Stimulated activated CD4-positive, alpha-beta T cell treated with anti-CD3 and anti-CD28 coated beads, Interleukin-15, amount 100 ng/mL, for 24 hours (primary cell): ENCODE measurements around the gene KCNE4.

Experiments
- DNase-seq: peaks from one replicate; pipeline ENCODE4 v3.0.0-alpha.2; 2020

KCNE4 gene

DNA sequence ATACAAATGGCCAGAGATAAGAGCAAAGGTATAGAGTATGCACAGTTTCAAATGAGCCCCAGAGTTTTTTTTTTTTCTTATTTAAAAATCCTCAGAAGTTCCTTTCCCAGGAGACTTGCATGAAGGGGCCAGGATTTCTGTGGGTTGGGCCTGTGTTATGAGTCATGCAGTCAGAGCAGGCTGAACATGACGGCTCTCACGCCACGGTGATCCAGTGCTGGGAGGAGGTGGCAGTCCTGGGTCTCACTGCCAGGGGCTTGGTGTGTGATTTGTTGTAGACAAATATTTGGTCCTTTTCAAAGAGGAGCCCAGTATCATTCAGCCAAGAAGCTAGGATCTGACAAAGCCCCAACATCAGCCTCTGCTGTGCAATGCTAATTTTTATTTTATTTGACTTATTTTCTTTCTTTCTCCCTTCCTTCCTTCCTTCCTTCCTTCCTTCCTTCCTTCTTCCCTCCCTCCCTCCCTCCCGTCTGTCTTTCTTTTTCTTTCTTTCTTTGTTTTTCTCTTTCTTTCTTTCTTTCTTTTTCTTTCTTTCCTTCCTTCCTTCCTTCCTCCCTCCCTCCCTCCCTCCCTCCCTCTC, 10.4 kb upstream of the KCNE4 start:
- DNase-seq: no peak

- no peak for DNase-seq
Observed at GRCh38 chr2:223042284-223042683, 9.7 kb upstream of the KCNE4 start.

- no peak for DNase-seq
Observed at GRCh38 chr2:223042704-223043118, 9.3 kb upstream of the KCNE4 start.

GRCh38 chr2:223043164-223043941, 8.6 kb upstream of the KCNE4 start:
- DNase-seq: no peak

DNA sequence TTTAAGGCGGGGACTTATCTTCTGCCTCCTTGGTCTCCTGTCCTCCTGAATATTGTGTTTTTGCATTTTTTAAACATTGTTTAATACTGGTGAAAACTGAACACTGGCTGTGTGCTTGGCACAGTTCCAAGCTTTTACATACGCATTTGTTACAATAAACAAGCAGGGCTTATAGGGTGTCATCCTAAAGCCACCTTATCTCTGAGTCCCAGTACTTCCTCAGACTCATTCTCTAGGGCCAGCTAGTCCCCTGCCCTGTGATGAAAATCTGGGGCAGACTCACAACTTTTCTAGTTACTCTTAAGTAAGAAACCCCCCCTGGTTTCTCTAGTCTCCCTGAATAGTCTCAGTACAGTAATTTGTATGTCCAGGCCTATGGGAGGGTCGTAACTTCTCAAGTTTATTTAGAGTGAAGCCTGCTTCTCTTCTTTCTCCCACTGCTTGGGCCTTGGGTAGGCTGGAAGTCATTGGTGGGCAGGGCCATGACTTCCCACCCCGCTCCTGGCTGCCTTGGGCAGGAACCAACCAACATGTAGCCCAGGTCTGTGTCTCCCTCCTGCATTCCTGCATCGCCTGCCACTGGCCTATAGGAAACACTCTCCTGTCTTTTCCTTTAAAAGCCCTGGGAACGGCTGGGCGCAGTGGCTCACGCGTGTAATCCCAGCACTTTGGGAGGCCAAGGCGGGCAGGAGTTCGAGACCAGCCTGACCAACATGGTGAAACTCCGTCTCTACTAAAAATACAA, 7.7 kb upstream of the KCNE4 start:
- no peak for DNase-seq

DNA sequence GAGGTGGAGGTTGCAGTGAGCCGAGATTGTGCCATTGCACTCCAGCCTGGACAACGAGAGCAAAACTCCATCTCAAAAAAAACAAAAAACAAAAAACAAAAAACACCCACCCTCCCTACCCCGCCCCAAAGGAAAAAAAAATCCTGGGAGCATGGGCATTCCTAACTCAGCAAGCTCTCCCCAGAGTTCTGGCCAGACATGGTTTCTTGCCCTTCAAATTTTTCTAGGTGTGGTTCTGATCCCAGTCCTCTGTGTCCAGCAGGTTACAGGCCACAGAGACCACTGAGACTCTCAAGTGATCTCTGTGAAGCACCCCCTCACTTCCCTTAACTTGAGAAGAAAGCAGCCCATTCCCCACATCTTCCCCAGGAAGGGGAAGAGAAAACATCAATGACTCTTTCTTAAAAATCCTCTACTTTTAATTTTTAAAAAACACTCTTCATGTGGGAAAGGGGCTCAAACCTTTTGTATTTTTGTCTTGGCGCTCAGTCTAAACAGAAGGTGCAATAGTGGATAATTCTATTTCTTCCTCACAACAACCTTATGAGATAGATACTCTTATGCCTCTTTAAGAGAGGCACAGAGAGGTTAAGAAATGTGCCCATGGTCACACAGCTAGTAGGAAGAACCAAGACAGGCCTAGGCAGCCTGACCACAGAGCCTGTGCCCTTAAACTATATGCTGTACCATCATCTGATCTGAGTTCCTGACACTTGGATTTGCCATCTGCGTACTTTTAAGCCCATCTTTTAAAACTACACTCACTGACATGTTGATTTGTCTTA, 6.9 kb upstream of the KCNE4 start:
- no peak for DNase-seq

GRCh38 chr2:223046470-223047040, 5.4 kb upstream of the KCNE4 start:
- DNase-seq: no peak

- DNase-seq: no peak
Observed at GRCh38 chr2:223047260-223047761, 4.7 kb upstream of the KCNE4 start.

- no peak for DNase-seq
Observed at GRCh38 chr2:223048519-223048918, 3.5 kb upstream of the KCNE4 start.

DNA sequence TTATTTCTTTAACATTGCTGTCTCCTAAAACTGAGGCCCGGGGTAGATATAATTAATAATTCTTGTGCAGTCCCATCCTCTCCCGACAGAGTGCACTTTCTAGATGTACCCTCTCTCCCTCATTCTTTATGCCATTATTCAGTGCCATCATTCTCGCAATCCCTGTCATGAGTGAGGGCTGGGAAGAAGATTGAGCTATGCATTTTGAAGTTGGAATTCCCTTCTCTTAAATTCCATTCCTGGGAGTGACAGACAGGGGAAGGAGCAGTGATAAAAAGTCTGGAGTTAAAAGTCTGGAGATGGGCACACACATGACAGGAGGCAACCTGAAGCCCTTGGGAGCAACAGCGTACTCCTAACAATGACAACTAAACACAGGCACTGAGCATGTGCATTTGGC, 2.6 kb upstream of the KCNE4 start:
- DNase-seq: no peak

DNA sequence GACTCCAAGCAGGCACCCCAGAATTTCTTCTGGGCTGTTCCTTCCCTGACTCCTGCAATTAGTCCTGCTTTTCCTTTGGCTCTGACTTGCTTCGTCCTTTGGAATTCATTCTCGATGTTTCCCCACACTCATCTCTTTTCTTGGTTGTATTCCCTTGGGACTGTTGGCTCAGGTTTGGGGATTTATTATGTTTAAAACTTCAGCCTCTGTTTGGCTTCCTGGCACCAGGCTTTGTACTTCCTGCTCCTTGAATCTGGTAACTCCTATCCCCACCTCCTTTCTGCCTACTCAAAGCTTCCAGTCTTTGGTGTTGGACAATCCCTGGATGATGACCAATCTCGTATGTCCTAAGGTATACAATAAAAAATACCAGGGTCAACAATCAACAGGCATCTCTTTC, 1.8 kb upstream of the KCNE4 start:
- DNase-seq: no peak

DNA sequence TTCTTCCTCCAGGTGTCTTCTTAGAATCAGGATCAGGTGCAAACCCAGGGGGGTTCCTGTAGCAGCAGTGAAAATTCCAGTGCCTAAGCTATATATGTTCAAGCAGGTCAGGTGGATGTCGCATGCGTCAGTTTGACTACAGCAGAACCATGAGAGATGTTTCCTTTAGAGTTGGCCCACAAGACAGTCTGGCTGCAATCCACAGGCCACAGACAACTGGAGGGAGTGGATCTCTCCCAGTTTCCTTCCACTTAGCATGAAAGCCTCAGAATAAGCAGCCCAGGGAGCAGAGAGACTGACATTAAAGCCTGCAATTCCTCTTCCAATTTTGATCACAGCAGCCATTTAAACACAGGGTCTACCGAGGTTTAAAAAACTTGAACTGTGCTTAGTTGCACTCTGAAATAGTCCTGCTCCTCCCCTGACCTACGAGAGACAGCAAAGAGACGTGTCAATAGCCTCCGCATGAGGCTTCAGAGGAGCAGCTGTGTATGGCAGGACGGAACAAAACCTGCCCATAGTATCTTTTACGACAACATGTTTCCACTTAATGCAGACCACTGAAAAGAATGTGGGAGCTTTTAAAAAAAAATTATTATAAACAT, 988 bp upstream of the KCNE4 start:
- no peak for DNase-seq

DNA sequence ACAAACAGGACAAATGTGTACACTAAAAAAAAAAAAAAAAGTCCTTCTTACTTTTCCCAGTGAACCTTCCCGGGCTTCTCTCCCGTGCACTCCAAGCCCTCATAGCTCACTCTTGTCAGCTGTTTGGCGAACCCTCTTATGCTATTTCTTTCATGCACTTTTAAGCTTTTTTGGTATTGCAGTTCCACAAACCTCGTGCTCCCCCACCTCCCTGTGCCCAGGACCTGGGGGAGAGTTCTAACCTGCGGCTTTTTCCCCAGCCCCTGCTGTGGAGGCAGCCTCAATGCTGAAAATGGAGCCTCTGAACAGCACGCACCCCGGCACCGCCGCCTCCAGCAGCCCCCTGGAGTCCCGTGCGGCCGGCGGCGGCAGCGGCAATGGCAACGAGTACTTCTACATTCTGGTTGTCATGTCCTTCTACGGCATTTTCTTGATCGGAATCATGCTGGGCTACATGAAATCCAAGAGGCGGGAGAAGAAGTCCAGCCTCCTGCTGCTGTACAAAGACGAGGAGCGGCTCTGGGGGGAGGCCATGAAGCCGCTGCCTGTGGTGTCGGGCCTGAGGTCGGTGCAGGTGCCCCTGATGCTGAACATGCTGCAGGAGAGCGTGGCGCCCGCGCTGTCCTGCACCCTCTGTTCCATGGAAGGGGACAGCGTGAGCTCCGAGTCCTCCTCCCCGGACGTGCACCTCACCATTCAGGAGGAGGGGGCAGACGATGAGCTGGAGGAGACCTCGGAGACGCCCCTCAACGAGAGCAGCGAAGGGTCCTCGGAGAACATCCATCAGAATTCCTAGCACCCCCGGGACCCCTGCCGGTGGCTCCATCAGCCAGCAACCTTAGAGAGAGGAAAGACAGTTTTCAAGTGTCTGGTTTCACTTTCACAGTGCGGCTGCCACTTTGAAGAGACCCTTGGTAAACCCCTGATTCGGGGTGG, 826 bp downstream of the KCNE4 start:
- DNase-seq: no peak

DNA sequence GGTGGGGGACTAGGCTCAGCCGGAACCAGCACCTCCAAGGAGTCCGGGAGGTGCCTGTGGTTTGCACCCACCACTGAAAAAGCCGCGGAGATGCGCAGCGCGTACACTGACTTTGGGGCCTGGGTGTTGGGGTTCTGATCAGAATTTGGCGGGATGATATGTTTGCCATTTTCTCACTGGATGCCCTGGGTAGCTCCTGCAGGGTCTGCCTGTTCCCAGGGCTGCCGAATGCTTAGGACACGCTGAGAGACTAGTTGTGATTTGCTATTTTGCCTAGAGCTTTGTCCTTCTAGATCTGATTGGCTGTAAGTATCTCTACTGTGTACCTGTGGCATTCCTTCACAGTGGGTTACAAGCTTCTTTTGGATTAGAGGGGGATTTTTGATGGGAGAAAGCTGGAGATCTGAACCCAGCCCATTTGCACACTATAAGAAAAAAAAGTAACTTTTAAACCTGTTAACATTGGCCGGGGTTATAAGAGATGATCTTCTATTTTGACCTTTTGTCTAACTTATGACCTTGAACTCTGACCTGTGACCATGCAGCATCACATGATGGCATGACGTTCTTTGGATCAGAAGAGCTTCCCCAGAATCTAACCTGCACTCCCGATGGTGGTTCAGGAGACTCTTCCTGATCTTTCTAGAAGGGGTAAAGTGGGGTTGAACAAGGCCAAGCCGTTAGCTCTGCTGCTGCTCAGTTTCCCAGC, 1.6 kb downstream of the KCNE4 start:
- no peak for DNase-seq

DNA sequence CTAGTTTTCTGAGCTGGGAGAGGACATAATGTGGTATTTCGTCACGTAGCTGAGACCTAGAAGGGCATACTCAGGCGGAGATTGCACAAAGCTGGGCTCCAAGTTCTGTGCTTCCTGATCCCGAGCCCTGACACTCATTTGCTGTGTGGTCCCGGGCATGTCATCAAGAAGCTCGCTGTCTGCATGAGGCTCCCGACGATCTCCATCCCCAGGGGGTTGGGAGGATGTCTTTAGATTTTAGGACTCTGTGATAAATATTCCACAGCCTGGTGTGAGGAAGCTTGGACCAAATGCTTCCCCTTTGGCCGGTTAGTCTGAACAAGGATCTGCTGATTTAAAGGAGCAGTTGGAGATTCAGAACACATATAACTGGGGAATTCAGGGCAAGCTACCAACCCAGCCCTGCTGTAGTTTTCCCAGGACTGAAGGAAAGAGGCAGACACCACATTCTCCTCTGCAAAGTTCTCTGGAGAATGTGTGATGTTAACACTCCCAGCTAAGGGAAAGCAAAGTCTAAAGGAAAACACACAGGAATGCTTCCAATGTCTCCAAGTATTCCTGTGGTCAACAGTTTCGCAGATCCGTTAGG, 2.3 kb downstream of the KCNE4 start:
- no peak for DNase-seq

DNA sequence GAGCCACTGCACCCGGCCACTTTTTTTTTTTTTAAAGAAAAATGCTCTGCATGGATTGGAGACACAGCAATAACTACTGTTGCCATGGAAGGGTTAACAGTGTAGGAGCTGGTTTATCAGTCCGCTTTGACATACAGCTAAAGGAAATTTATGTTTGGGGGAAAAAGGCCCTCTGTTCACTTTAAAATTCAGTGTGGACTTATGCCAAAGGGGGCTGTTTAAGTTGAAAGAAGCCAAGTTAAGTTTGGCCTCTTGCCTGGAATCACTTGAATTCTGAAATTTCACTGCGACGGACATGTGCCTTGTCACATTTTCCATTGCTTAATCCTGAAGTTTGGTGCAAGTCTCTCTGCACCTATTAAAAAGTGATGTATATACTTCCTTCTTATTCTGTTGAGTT, 3.1 kb downstream of the KCNE4 start:
- no peak for DNase-seq

DNA sequence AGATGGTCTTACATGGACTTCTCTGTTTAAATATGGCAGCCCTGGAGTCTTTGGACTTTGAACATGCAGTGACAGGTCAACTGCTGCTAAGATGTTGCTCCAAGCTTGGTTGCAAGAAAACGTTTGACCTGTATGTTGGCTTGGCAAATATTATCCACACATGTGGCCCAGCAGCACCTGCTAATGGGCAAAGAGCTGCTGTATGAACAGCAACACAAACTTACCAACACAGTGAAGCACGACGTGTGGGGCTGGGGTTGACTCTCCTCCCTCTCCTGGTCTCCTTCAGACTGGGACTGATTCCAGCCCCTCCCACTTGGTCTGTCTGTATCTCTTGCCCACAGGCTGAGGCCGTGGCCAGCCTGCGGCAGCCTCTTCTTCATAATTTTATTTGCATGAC, 3.8 kb downstream of the KCNE4 start:
- DNase-seq: no peak

GRCh38 chr2:223056701-223057418, 4.9 kb downstream of the KCNE4 start:
- no peak for DNase-seq

DNA sequence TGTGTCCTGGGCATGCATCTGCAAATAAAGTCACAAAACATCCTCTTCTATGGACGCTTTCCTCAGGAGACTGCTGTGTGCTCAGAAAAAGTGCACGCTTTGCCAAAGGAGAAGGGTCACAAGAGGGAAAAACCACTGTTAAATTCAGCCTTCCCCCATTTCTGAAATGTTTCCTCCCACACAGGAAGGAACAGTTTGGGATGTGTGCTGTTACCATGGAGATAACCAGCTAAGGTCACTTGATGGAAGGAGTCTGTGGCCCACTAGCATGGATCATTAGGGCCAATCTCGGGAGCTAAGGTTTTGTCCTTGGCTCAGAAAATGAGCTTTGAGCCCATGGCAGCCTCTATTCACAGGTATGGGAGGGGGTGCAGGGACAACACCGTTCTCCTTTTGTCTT, 5.6 kb downstream of the KCNE4 start:
- no peak for DNase-seq
